HG03039 (cell line): ENCODE measurements around the gene LRP1.

ENCODE experiments used
- ATAC-seq: cut with Tn5 transposase; IDR thresholded peaks from one replicate; pipeline ENCODE4 v1.9.1; 2021; ENCODE audit warnings: mild to moderate bottlenecking, moderate library complexity; ENCODE audit not compliant: unreplicated experiment

The LRP1 gene

GRCh38 chr12:57208631-57209282 is 80.5 kb downstream of the LRP1 start:
- no peak for ATAC-seq

DNA sequence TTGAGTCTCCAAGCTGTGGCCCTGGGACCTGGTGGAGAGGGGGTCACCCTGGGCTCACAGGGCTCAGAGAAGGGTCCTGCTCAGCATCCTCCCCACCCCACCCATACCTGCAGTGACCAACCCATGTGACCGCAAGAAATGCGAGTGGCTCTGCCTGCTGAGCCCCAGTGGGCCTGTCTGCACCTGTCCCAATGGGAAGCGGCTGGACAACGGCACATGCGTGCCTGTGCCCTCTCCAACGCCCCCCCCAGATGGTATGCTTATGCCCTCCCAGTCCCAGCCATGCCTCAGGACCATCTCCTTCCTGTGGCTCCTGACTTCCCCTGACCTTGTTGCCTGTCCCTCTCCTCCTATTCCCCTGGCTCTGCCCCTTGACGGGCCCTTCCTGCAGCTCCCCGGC is 81.6 kb downstream of the LRP1 start:
- ATAC-seq = no peak

- no peak for ATAC-seq
Observed at GRCh38 chr12:57210461-57210860, 82.2 kb downstream of the LRP1 start.

GRCh38 chr12:57210926-57211692 is 82.8 kb downstream of the LRP1 start:
- no peak for ATAC-seq

GRCh38 chr12:57211791-57212700 is 83.8 kb downstream of the LRP1 start:
- no peak for ATAC-seq

- ATAC-seq = no peak
Observed at GRCh38 chr12:57212701-57213057, 84.4 kb downstream of the LRP1 start.

DNA sequence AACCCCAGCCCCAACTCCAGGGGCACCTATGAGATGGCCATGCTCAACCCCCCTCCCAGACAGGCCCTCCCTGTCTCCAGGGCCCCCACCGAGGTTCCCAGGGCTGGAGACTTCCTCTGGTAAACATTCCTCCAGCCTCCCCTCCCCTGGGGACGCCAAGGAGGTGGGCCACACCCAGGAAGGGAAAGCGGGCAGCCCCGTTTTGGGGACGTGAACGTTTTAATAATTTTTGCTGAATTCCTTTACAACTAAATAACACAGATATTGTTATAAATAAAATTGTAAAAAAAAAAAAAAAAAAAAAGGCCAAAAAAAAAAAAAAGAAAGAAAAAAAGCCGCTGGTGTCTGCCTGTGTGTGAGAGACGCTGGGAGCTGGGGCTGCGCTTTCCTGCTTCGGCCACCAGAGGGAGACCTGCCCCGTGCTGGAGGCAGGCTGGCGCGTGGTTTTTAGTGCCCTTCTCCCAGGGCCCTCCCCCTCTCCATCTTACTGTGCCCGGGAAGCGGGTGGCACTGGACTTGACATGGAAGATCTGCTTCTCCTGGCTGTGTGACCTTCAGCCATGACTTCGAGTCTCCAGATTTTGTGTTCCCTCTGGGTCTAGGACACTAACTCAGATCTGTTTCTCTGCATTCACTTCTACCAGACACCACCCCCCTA is 84.9 kb downstream of the LRP1 start:
- ATAC-seq = no peak

DNA sequence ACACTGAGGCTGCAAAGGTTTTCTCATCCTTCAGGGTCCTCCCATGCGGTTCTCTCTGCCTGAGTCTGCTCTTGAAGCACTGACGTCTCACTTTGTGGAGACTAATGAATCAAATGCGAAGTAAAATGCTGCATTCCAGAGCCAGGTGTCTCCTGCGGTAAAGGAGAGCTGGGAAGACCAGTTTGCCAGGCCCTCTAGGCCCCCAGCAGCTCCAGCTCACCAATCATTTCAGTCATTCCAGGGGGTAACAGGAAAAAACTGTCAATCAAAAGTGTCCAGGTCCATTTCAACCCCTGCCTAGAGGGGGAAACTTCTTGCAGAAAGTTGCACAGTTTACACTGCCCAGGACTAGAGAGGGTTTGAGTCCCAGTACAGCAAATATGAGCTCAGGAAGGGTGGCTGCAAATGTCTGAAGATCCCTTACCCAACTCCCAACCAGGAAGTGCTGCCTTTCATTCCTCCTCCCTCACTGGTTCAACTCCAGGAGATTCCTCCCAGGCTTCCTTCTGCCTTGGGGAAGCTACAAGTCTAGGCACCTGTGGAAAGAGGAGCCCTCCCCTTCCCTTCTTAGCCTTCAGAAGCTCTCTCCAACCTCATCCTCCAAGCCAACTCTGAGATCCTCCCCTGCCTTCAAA is 85.6 kb downstream of the LRP1 start:
- no peak for ATAC-seq

DNA sequence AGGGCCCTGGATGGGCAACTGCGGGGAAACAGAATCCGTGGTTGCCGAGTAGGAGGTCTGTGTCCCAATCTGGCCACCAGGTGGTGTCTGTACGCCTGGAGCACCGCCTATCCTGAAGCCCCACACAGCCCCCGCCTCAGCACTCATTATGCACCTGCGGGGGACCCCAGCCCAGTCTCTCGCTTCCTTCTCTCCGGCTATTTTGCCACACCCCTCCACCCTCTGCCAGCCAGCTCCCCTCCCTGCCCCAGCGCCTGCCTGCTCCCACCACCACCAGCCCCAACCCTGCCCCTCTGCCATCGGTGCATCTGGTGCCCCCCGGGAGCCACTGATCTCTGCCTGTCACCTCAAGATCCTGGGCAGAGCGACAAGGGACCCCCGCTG is 86.1 kb downstream of the LRP1 start:
- ATAC-seq = no peak

DNA sequence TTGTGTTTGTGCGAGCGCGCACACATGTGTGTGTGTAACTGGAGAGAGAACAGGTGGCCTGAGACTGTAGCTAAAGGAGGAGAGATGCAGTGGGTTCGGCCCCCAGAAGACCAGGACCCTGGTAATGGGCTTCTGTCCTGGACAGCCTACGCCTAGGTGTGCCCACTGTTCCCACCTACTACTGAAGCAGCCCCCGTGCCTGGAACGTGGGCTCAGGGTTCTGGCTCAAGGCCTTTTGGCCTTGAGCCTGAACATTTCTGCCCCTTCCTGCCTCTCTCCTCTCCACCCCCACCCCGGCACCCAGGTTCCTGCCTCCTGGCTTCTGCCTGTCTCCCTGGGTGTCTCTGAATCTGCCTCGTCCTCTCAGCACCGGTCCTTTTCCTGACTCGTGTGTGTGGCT is 86.8 kb downstream of the LRP1 start:
- no peak for ATAC-seq

- peak; percentile 38 for ATAC-seq
Observed at GRCh38 chr12:57215668-57216013, 87.4 kb downstream of the LRP1 start.

- no peak for ATAC-seq
Observed at GRCh38 chr12:57216014-57216911, 88.0 kb downstream of the LRP1 start, which contains the start of gene NXPH4. Gene NXPH4, plus strand, starts transcription at chr12:57216794. Its CDS starts 176 bp downstream, at chr12:57216970.

DNA sequence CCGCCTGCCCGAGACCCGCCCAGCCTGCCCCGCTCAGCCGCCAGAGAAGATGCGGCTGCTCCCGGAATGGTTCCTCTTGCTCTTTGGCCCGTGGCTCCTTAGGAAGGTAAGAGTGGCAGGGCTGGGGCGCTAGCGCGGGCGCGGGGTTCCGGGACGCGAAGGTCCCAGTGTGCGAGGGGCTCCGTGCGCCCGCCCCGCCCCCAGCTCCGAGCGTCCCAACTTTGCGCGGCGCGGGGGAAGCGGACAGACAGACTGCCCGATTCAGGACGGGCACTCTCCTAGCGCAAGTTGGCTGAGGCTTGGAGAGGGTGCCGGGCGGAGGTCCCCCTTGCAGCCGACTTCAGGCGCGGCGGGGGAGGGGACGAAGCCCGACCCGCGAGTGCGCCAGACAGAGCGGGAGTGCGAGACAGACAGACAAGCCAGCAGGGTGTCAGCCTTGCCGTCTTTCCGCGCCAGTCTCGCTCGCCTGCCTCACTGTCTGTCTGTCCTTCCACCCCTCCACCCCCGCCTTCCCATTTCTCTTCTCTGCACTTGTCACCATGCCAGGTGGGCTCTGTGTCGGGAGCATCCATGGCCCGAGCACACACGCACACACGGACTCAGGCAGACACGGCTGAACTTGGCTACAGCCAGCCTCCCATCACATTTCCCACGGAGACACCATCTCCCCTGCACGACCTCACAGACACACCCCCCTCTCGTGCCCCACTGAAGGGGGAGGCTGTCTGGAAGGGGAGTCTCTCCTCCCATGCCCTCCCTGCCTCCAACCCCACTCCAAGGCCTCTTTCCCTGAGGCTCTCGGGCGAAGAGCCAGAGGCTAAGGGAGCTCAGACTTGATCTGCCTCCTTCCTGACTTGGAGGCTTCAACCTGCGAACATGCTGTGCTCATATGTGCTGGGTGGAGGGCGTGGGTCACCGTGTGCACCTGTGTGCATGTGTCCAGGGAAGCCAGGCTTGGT is 88.9 kb downstream of the LRP1 start:
- ATAC-seq = no peak

GRCh38 chr12:57218030-57218853 is 90.0 kb downstream of the LRP1 start:
- no peak for ATAC-seq

- ATAC-seq = no peak
Observed at GRCh38 chr12:57219205-57219992, 91.1 kb downstream of the LRP1 start.

DNA sequence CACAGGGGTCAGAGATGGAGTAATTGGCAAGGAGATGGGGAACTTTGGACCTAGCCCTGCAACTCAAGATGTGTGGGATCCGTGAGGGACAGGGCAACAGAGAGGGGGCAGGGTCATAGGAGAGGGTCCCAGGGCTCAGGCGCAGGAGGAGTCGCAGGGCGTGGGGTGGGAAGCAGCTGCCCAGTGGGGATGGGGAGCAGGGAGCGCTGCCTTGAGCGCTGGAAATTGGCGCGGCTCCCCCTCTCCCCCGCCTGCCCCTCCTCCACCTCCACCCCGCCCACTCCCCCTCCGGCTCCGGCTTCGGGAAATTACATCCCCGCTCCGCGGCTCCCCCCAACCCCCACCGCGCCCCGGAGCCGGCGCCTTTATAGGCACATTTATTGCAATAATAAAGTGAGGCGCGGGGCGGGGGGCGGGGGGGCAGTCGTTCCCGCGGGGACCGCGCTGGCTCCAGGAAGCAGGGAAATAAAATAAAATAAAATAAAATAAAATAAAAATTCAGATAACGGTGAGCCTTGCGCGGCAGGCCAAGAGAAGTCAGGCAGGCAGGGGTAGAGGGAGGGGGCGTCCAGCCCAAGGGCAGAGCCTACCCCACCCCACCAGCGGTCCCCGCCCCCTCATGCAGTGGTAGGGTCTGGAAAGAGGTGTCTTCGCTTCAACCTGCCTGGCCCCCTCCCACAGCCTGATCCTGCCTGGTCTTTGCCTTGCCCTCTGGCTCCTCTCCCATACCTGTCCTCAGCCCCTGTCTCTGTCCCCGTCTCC is 91.9 kb downstream of the LRP1 start:
- no peak for ATAC-seq
